ENCODE results near the gene NECTIN1.

NECTIN1 gene

GRCh38 chr11:119639642-119640205 lies 89.3 kb downstream of the NECTIN1 start:
- DNase-seq: no peak
- H3K4me3 ChIP-seq (ENCODE audit: low read length): no peak overlapping the region
- H3K9ac ChIP-seq (ENCODE audit: low read length): no peak overlapping the region
- H3K9me2 ChIP-seq (replicated peaks; ENCODE audit: insufficient read depth, low read length): no peaks in the 10 kb centered on the region
- no peak overlapping the region for H3K27ac ChIP-seq (ENCODE audit: low read length)
- TF ChIP-seq EZH2phosphoT487 (IDR thresholded peaks at IDR 0.05; ENCODE audit: low read length) (no peak), EZH2 (optimal IDR thresholded peaks at IDR 0.05; ENCODE audit: low read depth, low read length) (no peak), CTCF (IDR thresholded peaks at IDR 0.05; ENCODE audit: low read length) (no peak)
- H3K27me3 ChIP-seq (replicated peaks; ENCODE audit: insufficient read depth, low read length): peaks cover 46% of the 10 kb centered on the region
- H3K79me2 ChIP-seq (ENCODE audit: low read length): no peaks in the 10 kb centered on the region
- H4K20me1 ChIP-seq (ENCODE audit: insufficient read depth, low read length): no peaks in the 10 kb centered on the region
- H3K9me3 ChIP-seq (replicated peaks; ENCODE audit: insufficient read depth, low read length): no peaks in the 10 kb centered on the region
- H2AFZ ChIP-seq (ENCODE audit: low read length): no peak overlapping the region
- no peaks in the 10 kb centered on the region for H3F3A ChIP-seq (ENCODE audit: insufficient read depth, low read length)
- H3K4me1 ChIP-seq (ENCODE audit: low read length): no peaks in the 10 kb centered on the region
- 0 out of 2 replicates have a peak overlapping the region, but pooled peaks have one; percentile 15 for H3K4me2 ChIP-seq (ENCODE audit: low read depth, low read length)
- no peaks in the 10 kb centered on the region for H3K36me3 ChIP-seq (replicated peaks; ENCODE audit: insufficient read depth, low read length)

GRCh38 chr11:119638851-119639250 lies 90.1 kb downstream of the NECTIN1 start:
- no peak overlapping the region for H3K9ac ChIP-seq (ENCODE audit: low read length)
- H3K4me1 ChIP-seq (ENCODE audit: low read length): no peaks in the 10 kb centered on the region
- peaks cover 46% of the 10 kb centered on the region for H3K27me3 ChIP-seq (replicated peaks; ENCODE audit: insufficient read depth, low read length)
- H3K9me2 ChIP-seq (replicated peaks; ENCODE audit: insufficient read depth, low read length): no peaks in the 10 kb centered on the region
- H3K9me3 ChIP-seq (replicated peaks; ENCODE audit: insufficient read depth, low read length): no peaks in the 10 kb centered on the region
- no peaks in the 10 kb centered on the region for H3K36me3 ChIP-seq (replicated peaks; ENCODE audit: insufficient read depth, low read length)
- no peak overlapping the region for H3K27ac ChIP-seq (ENCODE audit: low read length)
- no peak overlapping the region for H3K4me3 ChIP-seq (ENCODE audit: low read length)
- TF ChIP-seq EZH2 (optimal IDR thresholded peaks at IDR 0.05; ENCODE audit: low read depth, low read length): no peak
- no peak for TF ChIP-seq EZH2phosphoT487 (IDR thresholded peaks at IDR 0.05; ENCODE audit: low read length)
- TF ChIP-seq CTCF (IDR thresholded peaks at IDR 0.05; ENCODE audit: low read length): no peak
- no peak for DNase-seq
- H2AFZ ChIP-seq (ENCODE audit: low read length): 0 out of 2 replicates have a peak overlapping the region, but pooled peaks have one; percentile 9
- peak overlapping the region; percentile 15 for H3K4me2 ChIP-seq (ENCODE audit: low read depth, low read length)
- H3K79me2 ChIP-seq (ENCODE audit: low read length): no peaks in the 10 kb centered on the region
- H3F3A ChIP-seq (ENCODE audit: insufficient read depth, low read length): no peaks in the 10 kb centered on the region
- no peaks in the 10 kb centered on the region for H4K20me1 ChIP-seq (ENCODE audit: insufficient read depth, low read length)

- Histone ChIP-seq H3F3A (ENCODE audit: insufficient read depth, low read length) (no peaks in the 10 kb centered on the region), H3K27ac (ENCODE audit: low read length) (no peak overlapping the region), H3K79me2 (ENCODE audit: low read length) (no peaks in the 10 kb centered on the region), H2AFZ (ENCODE audit: low read length) (no peak overlapping the region), H3K9me3 (replicated peaks; ENCODE audit: insufficient read depth, low read length) (no peaks in the 10 kb centered on the region), H3K4me1 (ENCODE audit: low read length) (no peaks in the 10 kb centered on the region), H3K9ac (ENCODE audit: low read length) (no peak overlapping the region), H3K4me2 (ENCODE audit: low read depth, low read length) (no peak overlapping the region), H3K4me3 (ENCODE audit: low read length) (no peak overlapping the region), H3K27me3 (replicated peaks; ENCODE audit: insufficient read depth, low read length) (peaks cover 42% of the 10 kb centered on the region), H4K20me1 (ENCODE audit: insufficient read depth, low read length) (no peaks in the 10 kb centered on the region), H3K9me2 (replicated peaks; ENCODE audit: insufficient read depth, low read length) (no peaks in the 10 kb centered on the region), H3K36me3 (replicated peaks; ENCODE audit: insufficient read depth, low read length) (no peaks in the 10 kb centered on the region)
- no peak for TF ChIP-seq EZH2phosphoT487 (IDR thresholded peaks at IDR 0.05; ENCODE audit: low read length)
- TF ChIP-seq EZH2 (optimal IDR thresholded peaks at IDR 0.05; ENCODE audit: low read depth, low read length): no peak
- no peak for TF ChIP-seq CTCF (IDR thresholded peaks at IDR 0.05; ENCODE audit: low read length)
- DNase-seq: no peak
Measured at GRCh38 chr11:119637481-119637880, 91.5 kb downstream of the NECTIN1 start.

Measured in MM.1S (cell line).